Esophagus muscularis mucosa (tissue), 3 donors: Measurements from ENCODE around the gene SAMD4A.

Experiments
- CTCF ChIP-seq, 3 experiments: fragments of 200-600 bp in 2 of 3; fragments of 450-650 bp in 1 of 3; sonication (generic) in 2 of 3; IDR thresholded peaks; one replicate each; pipeline ENCODE4 v1.5.1; 2017 to 2019; ENCODE audit warnings: antibody characterized with exemption in 3 of 3, mild to moderate bottlenecking in 2 of 3, moderate library complexity in 1 of 3
- POLR2A ChIP-seq: fragments of 450-650 bp; IDR thresholded peaks from one replicate; pipeline ENCODE4 v1.6.1; 2017; ENCODE audit warnings: antibody characterized with exemption, moderate library complexity, mild to moderate bottlenecking, low read depth

DNA sequence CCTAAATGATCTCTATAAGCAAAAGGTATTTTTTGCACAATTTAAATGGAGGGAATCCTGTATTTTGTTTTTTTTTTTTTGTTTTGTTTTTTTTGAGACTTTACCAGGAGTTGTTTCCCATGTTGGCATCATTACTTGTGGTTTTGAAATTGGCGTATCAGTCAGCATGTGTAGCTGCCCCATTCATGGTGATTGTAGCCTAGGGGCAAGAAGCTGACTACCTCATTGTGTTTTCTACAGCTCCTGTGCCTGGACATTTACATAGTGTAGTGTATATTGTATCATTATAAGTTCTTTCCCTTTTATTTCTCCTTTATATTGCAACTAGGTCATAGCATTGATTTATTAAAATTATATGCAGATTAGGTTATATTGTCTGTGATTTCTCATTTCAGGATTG is 24.5 kb downstream of the SAMD4A start:
- no peak for TF ChIP-seq CTCF (IDR thresholded peaks at IDR 0.05)
- no peak for TF ChIP-seq POLR2A
